ENCODE measurements around the gene PRR7.

Gene PRR7

DNA sequence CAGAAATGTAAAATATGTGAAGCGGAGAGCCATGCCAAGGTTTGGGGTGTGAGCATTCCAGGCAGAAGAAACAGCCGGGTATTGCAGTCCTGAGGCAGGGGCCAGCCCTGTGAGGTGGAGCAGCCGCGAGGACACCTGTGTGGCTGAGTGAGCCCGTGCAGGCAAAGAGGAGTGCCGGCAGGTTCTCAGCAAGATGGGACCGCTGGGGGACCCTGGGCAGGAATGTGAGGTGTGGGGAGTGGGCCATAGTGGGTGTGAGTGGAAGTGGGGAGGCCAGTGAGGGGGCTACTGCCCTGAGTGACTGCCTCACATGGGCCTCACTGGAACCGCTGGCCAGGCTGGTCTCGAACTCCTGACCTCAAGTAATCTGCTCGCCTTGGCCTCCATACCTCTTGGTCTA is 8.1 kb upstream of the PRR7 start:
- no peak for DNase-seq

DNA sequence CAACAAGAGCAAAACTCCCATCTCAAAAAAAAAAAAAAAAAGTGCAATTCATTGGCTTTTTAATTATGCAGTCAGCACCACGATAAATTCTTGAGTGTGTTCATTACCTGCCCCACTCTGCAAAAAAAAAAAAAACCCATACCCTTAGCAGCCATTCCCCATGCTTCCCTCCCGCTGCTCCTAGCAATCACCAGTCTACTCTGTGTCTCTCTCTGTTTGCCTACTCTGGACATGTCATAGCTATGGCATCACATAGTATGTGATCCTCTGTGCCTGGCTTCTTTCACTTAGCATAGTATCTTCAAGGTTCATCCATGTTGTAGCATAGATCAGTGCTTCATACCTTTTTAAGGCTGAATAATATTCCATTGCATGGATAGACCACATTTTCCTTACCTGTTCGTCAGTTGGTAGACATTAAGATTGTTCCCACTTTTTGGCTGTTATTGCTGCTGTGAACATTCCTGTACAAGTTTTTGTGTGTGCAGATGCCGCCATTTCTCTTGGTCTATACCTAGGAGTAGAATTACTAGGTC is 7.0 kb upstream of the PRR7 start:
- no peak for DNase-seq

DNA sequence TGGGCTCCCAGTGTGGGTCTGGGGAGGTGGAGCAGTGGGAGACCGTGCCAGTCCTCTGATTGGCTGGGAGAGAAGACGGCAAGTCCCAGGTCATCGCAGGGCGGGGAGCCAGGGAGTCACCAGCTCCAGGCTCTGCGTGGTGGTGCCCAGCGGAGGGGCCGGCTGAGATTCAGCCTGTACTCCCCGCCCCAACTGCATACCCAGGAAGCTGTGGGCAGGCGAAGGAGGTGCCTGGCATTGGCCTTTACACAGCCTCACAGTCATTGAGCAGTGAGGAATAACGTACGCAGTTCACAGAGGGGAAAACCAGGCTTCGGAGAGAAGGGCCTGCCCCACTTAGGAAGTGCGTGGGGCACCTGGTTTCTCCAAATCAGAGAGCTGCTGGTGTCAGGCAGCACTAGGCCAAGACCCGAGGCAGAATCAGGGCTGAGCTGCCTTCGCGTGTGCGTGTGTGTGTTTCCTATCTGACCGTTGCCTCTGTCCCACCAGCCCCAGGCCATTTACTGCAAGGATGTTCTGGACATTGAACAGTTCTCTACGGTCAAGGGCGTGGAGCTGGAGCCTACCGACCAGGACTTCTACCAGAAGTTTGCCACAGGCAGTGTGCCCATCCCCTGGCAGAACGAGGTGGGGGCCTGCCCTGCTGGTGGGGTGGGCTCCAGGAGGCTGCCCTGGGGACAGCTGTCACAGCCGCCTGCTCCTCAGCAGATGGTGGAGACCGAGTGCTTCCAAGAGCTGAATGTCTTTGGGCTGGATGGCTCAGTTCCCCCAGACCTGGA is 6.2 kb upstream of the PRR7 start:
- DNase-seq: peak; percentile 51

DNA sequence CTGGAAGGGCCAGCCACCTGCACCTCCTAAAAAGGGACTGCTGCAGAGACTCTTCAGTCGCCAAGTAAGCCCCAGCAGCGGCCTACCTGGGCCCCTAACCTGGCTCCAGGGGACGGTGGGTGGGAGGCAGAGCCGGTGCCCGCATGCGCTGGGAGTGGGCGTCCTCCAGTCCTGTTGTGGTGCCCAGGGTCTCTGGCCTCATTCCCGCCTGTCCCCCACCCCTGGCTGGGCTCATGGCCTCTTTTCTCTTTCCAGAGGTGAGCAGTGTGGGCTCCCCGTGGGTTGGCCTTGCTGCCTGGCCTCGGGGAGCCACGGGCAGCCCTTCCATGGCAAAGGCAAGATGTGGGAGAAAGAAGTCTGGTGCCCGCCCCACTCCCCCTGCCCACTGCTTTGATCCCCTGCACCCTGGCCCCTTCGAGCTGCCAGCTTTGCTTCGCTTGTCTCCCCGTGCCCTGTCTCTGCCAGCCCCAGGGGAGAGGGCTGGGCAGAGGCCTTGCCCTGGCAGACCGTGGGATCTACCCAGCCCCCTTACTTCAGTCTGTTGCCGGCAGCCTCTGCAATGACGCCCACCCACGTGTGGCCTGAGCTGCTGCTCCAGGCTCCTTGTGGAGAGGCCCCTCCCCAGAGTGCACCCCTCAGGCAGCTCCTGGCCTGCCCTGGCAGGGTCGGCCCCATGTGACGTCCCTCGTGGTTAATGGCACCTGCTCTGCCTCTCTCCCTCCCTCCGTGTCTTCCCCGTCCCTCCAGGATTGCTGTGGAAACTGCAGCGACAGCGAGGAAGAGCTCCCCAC is 5.4 kb upstream of the PRR7 start:
- DNase-seq: no peak

DNA sequence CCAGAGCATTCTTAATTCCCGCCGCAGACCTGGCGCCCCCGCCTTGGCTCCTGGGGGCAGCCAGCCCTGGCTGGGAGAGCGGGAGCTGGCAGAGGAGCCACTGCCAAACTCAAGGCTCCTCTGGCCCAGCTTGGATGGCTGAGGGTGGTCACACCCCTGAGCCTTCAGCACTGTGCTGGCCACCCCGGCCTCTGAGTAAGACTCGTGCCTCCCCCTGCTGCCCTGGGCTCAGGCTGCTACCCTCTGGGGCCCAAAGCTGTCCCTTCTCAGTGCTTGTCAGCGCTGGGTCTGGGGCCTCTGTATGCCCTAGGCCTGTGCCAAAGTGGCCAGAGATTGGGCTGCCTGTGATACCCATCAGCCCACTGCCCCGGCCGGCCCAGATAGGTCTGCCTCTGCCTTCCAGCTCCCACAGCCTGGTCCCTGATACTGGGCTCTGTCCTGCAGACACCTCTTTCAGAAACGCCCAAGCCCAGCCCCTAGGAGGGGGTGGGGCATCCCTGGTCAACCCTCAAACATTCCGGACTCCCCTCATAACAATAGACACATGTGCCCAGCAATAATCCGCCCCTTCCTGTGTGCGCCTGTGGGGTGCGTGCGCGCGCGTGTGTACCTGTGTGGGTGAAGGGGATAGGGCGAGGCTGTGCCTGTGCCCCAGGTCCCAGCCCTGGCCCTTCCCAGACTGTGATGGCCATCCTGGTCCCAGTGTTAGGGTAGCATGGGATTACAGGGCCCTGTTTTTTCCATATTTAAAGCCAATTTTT is 4.4 kb upstream of the PRR7 start:
- DNase-seq: no peak

DNA sequence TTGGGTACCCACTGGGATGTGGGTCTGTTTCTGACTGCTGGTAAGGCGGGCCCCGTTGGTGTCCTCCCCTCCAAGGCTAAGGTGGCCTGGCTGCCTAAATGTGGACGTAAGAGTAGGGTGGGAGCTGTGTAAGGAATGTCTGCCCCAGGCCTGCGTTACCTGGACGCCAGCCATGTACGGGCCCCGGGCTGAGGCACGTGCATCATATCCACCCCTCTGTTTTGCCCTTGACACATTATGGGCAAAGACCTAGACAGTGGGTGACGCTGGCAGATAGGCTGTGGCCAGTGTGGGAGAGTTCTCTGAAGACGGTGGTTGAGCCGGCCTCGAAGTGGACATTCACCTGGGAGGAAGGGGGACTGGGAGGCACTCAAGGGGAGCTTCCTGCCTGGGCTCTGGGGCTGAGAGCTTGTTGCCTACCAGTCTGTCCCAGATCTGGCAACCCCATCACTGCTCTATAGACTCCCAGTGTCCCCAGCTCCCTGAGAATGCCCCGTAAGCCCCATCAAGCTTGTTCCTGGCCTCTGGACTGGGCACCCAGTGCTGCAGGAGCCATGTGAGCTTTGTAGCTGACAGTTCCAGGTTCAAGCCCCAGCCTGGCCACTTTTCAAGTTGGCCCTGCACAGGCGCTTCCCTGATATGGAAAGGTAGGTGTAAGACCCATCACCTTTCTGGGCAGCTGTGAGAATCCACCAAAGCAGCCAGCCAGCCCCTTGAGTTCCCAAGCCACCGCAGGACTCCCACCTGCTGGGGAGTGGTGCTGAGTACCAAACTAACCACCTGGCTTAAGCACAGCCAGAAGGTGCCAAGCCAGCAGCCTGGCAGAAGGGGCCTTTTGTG is 3.2 kb upstream of the PRR7 start:
- DNase-seq: no peak

DNA sequence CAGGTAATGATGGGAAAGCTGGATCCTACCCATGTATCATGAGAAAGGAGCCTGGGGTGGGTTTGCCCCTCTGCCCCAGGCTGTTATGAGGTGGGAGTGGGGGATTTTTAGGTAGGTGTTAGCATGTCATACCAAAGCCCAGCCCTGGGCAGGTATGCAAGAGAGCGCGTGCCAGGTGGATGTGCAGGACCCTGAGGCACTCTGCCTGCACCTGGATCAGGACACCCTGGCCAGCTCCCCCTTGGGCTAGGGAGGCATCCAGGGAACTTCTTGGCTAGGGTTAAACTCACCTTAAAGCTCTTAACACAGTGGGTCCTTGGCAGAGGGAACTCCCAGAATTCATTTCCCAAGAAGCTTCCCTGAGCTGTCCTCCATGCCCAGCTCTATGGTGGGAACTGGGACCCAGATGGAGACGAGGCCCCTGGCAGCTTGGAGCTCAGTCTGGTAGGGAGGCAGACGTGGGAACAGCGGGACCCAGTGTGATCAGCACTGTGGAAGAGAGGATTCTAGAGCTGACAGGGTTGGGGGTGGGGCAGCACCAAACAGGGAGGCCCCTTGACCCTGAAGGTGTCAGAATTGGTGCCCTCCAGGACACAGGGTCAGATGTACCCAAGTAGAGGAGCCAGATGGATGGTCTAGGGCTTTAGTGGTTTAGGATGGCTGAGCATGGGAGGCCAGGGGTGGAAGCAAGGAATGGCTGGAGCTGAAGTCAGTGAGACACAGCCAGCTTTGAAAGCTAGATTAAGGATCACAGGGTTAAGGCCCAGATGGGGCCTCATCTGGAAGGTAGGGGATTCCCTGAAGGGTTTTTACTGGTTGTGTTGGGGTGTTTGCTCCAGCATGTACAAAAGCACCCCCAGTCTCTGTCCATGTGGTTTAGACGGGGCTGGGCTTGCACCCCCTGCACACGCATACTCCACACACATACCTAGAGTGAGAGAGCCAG is 2.2 kb upstream of the PRR7 start:
- peak; percentile 38 for DNase-seq

DNA sequence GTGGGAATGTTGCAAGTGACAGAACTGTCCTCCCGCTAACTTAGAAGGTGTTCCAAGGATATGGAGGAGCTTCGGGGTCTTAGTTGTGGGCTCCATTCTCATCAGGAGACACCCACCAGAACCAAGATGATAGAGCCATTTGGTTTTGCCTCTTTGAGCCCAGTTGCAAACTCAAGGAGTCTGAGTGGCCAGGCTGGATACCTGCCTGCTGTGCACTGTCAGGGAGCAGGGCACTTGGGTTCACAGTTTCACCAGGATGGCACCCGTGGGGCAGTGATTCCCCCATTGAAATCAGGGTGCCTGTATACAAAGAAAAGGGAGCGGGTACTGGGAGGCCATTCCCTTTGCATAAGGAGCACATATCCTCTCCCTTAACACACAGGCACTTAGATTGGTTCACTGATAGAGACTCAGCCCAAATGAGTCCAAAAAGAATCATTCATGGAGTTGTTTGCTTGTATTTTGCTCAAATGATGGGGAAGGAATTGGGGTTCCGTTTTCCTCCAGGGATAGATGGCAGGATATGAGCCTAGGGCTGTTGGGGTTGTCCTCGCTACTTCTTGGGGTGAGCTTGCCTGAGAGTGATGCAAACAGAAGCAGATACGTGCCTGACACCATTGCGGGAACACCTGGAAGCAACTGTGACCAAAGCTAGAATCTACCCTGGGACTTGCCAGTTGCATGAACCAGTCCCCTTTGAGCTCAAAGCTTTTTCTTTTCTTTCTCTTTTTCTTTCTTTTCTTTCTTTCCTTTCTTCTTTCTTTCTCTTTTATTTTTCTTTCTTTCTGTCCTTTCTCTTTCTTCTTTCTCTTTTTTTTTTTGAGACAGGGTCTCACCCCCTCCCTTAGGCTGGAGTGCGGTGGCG is 1.3 kb upstream of the PRR7 start:
- DNase-seq: no peak

DNA sequence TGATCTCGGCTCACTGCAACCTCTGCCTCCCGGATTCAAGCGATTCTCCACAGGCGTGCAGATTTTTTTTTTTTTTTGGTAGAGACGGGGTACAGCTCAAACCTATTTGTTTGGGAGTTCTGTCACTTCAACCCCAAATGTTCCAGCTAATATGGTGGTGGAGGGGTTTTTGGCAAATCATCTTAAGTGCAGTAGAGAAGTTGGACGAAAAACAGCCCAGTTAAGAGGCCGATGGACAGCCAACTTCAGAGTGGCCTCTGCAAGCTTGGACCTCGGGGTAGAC is 756 bp upstream of the PRR7 start:
- DNase-seq: no peak

DNA sequence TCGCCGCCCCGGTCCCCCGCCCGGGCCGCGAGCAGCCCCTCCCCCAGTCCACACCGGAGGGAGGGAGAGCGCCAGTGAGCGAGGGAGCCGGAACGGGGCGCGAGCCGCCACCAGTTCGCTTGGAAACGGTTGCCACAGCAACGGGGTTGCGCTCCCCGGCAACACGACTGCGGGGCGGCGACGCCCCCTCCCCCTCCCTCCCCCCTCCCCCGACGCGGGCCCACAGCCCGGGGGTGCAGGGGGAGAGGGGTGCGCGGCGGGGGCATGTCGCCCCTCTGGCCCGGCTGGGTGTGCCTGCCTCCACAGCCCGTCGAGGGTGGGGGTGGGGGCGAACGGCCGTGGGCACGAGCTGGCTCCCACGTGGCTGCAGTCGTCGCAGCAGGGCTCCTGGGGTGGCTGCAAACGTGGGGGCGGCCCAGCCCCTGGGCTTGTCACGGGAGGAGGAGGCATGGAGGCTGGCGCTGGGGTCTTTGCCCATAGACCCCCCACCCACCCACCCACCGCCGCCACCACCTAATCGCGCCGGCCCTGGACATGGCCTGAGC is 524 bp downstream of the PRR7 start:
- peak; percentile 82 for DNase-seq

DNA sequence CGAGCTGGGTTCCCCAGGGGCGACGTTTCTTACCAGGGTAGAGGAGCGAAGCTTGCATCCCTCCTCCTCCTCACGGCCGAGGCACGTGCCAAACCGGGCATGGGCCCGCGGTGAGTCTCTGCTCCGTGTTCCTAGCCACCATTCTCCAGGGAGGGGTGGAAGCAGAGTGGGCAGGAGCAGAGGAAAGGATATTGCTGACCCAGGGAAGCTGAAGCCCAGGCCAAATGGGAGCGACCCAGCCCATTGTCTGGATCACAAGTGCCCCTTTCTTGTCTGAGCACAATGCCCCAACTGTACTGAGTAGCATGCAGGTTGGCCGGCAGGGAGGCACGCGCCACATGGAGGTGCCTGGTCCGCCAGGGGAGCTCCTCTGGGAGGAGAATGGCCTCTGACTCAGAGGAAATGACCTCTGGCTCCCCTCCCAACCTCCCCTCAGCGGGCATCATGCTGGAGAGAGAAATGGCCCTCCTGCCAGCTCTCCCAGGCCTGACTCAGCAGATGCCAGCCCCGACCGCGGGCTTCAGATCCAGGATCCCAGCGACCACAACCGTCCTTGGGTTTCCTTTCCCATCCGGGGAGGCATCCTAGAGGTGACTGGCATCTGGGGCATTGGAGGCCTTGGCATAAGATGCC is 1.1 kb downstream of the PRR7 start:
- peak; percentile 47 for DNase-seq

DNA sequence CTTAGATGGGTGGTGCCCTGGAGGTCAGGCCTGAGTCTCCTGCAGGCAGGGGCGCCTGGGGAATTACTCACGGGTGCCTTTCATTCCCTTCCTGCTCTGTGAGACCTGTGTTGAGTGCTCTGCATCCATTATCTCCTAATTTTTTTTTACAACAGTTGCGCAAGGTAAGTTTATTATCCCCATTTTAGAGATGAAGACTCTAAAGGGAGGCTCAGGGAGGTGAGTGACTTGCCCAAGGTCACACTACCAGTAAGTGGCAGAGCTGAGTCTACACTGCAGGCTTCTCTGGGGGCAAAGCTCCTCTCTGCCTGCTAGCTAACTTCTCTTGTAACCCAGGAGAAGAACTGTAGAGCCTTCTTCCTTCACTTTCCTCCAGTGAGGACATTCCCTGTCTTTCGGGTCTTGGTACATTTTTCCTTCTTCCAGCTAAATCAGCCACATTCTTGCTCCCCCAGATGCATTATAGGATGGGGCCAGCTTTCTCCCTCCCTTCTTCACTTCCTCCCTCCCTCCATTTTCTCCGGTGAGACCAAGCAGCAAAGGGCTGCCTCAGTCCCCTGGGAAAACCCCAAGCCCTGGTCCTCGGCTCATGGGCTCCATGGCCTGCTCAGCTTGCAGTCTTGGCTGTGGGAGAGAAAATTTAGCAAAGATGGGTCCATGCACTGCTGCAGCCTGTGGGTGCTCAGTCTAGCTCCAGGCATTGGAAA is 1.8 kb downstream of the PRR7 start:
- DNase-seq: no peak

DNA sequence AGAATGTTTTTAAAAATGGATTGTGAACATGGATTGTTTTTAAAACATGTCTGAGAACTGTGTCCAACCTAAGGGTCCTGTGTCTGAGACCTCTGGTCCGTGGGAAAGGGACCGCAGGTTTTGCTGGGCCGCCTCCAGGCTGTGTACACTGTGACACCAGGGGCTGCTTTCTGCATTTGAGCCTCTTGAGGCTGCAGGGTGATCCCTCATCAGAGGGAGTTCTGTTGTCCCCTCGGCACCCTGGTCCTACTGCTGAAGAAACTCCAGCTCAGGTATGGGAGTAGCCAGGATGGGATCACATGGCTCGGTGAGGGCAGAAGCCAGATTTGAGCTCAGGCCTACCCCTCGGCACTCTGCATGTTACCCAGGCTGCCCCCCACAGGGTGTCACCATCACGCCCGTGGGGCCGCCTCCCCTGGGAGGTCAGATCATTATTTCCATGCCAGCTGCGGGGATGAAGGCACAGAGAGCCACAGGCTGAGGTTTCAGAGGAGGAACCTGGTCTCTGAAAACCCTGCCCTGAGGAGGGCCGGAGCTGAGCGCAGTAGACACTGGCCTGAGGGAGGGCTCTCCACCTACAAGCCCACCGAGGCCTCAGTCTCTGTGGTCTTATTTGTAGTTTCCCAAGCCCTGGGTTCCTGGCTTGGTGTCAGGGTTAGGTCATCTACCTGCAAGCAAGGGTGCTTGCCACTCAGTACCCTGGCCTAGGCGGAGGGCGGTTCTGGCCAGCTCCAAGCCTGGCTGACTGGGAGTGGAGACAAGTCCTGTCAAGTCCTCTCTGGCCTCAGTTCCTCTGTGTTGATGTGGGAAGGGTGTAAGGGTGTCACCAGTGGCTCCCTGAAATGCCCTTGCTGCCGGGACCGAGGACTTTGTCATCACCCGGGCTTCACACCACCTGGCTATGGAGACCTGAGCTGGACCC is 2.8 kb downstream of the PRR7 start:
- DNase-seq: no peak

DNA sequence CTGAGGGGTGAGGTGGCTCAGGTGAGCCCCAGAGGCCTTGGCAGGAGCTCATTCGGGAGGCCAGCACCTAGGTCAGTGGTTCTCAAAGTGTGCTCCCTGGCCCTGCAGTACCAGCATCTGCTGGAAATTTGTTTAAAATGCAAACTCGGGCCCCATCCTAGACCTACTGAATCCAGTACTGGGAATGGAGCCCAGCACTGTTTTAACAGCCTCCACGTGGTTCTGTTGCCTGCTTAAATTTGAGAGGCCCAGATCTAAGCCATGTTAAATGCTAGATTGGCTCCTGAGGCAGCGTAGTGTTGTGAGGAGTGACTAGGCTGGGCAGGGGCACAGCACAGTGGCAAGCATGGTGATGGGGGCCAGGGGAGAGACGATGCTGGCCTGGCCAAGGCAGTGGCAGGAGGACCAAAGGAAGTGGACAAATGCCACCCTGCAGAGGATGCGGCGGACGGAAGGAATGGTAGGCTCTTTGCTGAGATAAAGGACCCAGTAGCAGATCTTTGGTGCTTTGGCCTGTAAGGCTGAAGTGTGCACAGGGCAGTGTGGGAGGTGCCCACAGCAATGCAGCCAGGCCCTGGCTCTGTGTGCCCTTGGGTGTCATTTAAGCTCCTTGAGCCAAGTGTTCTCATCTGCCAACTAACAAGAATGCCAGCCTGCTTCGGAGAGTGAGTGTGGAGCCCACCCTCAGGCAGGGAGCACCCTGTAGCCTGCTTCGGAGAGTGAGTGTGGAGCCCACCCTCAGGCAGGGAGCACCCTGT is 4.2 kb downstream of the PRR7 start:
- DNase-seq: no peak

DNA sequence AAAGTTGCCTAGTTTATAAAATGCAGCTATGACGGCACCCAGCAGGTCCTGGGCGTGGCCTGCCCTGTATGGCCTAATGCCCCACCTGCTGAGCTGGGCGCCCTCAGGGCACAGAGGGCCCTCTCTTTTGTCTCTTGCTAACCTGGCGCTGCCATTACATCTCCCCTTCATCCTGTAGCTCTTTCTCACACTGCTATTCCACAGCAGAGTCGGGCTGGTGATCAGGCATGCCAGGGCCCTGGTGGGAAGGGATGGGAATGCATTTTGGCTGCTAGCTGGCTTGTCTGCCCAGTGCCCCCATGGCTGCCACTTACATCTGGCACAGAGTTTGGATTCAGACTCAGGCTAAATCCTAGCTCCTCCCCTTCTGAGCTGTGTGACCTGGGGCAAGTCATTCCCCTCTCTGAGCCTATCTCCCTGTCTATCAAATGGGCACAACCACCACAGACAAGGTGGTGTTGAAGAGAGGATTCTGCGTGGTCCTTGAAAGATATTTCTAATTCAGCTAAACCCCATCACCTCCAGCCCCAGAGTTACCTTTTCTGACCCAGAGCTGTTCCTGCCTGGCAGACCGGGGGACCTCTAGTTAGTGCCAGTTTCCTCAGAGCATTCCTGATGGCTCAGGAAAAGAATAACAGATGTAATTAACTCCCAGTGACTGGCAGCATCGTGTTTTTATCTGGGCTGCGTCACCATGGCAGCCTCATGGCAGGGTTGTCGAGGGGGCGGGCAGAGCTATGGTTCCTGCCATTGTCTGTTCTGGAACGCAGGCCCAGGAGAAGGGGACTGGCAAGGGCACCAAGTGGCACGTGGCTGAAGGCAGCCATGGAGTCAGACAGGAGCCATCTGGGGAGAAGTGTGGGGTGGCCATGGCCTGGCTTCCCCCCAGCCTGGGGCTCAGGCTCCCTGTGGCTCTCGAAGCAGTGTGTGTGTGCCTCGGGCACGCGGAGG is 6.3 kb downstream of the PRR7 start:
- no peak for DNase-seq

DNA sequence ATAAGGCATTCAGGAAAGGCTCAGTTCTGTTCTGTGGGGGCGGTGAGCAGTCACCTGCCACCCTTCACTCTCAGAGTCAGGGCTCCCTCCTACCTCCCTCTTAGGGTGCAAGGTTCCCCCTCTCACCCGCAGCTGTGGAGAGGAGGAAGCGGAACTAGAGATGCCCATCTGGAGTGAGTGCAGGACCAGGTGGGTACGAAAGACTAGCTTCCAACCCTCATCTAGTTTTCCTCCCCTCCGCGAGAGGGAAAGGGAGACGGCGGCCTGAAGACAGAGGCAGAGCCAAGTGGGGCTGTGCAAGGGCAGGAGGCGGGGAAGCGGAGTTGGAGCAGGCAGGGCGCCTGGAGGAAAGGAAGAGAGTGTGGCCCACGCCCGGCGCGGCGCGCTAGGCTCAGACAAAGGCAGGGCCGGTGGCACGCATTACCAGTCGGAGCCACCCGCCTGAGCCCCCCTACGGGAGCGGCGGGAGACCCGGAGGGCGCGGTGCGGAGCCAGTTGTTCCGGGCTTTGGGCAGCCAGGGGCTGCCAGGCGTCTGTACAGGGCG is 7.3 kb downstream of the PRR7 start:
- DNase-seq: no peak

Data from activated T-cell treated with anti-CD3 and anti-CD28 coated beads, Interleukin-2, amount 50 U/mL, for 1 hour (primary cell).